Measurements from ENCODE around the gene SLC35F1. TPM values are rescaled to one million over a fixed set of nuclear protein-coding genes. Genes with fewer than 3 reads are reported as not detected.
A peak's percentile ranks its signal among the peaks of the same experiment; 100 is the strongest.

The SLC35F1 gene
- total RNA-seq, 1 donor from 2014 or later = not detected

- no peak for DNase-seq (ENCODE audit: low read depth in 2 of 2)
These were observed 362.6 kb downstream of the SLC35F1 start for GRCh38 chr6:118269659-118270058.

GRCh38 chr6:118277631-118278030 is 370.6 kb downstream of the SLC35F1 start:
- peak in 1 of 2 donors; percentile 42 for DNase-seq (ENCODE audit: low read depth in 2 of 2)

GRCh38 chr6:118280210-118280609 is 373.1 kb downstream of the SLC35F1 start:
- DNase-seq (ENCODE audit: low read depth in 2 of 2) = no peak

GRCh38 chr6:118281291-118281690 is 374.2 kb downstream of the SLC35F1 start:
- DNase-seq (ENCODE audit: low read depth in 2 of 2) = no peak

GRCh38 chr6:118283766-118284165 is 376.7 kb downstream of the SLC35F1 start:
- peak; percentile 71 to 84 for DNase-seq (ENCODE audit: low read depth in 2 of 2)

DNA sequence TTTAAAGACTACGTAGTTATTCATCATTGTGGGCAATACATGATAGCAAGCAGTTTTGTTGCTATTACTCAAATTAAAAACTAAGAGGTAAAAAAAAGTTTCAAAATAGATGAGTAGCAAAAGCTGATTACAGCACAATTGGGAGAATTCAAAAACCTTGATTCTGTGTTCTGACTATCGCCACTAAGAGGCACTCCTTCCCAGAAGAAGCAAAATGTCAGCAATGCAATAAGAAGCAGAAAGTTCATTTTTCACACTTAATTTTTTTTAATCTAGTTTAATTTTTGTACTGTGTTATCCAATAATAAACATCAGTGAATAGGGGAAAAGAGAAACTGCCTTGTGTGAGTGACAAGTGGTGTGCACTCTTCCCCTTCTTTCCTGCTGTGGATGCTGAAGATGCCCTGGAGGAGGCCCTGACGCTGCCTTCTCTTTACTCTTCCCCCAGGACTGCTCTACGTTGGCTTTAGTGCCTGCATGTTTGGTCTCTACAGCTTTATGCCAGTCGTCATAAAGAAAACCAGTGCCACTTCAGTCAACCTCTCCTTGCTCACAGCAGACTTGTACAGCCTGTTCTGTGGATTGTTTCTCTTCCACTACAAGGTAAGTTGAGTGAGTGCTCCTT is 377.8 kb downstream of the SLC35F1 start:
- DNase-seq (ENCODE audit: low read depth in 2 of 2) = peak; percentile 29 to 47

- DNase-seq (ENCODE audit: low read depth in 2 of 2) = no peak
These were observed 378.7 kb downstream of the SLC35F1 start for GRCh38 chr6:118285791-118286190.

- DNase-seq (ENCODE audit: low read depth in 2 of 2) = peak; percentile 51 to 78
These were observed 381.5 kb downstream of the SLC35F1 start for GRCh38 chr6:118288355-118289124.

GRCh38 chr6:118292558-118292957 is 385.5 kb downstream of the SLC35F1 start:
- DNase-seq (ENCODE audit: low read depth in 2 of 2) = no peak

- DNase-seq (ENCODE audit: low read depth in 2 of 2) = no peak
These were observed 387.8 kb downstream of the SLC35F1 start for GRCh38 chr6:118294906-118295305.

DNA sequence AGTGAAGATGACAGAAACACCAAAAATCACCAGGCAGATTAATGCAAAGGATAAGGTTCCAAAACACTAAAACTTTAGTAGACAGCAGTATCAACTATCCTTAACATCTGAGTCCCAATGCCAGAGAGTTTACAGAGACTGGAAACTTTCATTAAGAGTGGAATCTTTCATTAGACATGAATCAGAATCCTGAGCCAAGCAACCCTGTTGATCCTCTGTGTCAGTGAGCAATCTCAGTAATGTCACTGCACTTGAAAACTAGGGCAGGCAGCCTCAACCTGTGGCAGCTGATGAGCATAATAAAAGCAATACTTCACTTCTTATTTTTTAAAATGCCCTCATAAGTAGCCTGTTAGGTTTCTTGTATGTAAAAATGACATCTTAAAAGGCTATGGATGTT is 388.3 kb downstream of the SLC35F1 start:
- no peak for DNase-seq (ENCODE audit: low read depth in 2 of 2)

GRCh38 chr6:118296129-118296901 is 389.3 kb downstream of the SLC35F1 start:
- DNase-seq (ENCODE audit: low read depth in 2 of 2) = no peak

DNA sequence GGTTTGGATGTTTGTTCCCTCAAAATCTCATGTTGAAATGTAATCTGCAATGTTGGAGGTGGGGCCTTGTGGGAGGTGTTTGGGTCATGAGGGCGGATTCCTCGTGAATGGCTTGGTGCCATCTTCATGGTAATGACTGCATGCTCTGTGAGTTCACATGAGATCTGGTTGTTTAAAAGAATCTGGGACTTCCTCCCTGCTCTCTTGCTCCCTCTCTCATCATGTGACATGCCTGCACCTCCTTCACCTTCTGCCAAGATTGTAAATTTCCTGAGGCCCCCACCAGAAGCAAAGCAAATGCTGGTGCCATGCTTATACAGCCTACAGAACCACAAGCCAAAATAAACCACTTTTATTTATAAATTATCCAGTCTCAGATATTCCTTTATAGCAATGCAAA is 390.8 kb downstream of the SLC35F1 start:
- no peak for DNase-seq (ENCODE audit: low read depth in 2 of 2)

DNA sequence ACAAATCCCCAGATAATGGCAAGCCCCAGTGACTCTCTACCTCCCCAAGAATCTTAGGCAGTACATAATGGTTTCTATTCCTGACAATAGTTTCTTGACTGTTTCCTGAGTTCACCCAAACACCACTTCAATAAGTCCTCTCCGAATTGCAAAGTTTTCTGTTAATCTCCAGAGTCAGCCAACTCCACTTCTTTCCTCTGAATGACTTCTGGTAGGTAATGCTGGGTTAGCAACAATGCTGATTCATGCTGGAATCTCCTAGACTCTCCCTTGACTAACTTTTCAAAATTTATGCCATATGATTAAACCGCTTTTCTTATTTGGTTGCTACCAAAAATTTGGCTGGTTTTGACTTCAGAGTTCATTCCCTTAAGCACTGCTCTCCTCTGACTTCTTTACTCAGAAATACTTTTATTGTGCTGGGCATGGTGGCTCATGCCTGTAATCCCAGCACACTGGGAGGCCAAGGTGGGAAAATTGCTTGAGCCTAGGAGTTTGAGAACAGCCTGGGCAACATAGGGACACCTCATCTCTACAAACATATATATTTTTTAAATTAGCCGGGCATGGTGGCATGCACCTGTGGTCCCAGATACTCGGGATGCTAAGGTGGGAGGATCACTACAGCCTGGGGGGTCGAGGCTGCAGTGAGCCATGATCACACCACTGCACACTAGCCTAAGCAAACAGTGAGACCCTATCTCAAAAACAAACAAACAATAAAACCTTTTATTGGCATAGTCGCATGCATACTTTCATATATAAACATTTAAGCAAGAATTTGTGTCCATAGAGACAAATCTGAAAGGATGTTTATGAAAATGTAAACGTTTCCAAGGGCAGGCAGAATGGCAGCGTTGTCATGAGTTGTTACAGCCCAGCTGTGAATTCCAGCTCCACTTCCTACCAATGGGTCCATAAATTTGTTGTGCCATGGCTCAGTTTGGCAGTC is 391.7 kb downstream of the SLC35F1 start:
- no peak for DNase-seq (ENCODE audit: low read depth in 2 of 2)

GRCh38 chr6:118299457-118299856 is 392.4 kb downstream of the SLC35F1 start:
- no peak for DNase-seq (ENCODE audit: low read depth in 2 of 2)

DNA sequence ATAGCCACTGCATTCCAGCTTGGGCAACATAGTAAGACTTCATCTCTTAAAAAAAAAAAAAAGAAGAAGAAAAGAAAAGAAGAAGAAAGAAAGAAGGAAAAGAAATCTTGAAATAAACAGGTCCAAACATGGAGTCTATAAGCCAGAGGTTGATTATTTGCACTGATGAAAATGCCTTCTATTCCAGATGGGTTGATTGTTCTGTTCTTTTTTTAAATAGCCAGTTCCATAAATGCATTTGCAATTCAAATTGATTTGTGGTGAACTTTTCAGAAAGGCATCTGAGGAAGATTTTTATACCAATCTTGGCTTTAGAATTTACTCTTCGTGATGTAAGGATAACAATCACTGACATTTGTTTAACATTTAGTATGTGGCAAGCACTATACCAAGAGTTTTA is 397.3 kb downstream of the SLC35F1 start:
- no peak for DNase-seq (ENCODE audit: low read depth in 2 of 2)

DNA sequence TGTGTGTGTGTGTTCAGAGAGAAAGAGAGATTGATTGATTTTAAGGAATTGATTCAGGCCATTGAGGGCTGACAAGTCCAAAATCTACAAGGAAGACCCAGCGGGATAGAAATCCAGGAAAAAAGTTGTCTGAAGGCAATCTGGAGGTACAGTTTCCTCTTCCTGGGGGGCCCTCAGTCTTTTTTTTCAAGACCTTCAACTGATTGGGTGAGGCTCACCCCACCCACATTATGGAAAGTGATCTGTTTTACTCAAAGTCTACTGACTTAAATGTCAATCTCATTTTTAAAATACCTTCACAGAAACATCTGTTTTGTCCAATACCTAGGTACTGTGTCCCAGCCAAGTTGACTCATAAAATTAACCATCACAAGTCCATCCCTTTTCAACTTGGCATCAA is 398.0 kb downstream of the SLC35F1 start:
- no peak for DNase-seq (ENCODE audit: low read depth in 2 of 2)

GRCh38 chr6:118306392-118307238 is 399.6 kb downstream of the SLC35F1 start:
- DNase-seq (ENCODE audit: low read depth in 2 of 2) = no peak

DNA sequence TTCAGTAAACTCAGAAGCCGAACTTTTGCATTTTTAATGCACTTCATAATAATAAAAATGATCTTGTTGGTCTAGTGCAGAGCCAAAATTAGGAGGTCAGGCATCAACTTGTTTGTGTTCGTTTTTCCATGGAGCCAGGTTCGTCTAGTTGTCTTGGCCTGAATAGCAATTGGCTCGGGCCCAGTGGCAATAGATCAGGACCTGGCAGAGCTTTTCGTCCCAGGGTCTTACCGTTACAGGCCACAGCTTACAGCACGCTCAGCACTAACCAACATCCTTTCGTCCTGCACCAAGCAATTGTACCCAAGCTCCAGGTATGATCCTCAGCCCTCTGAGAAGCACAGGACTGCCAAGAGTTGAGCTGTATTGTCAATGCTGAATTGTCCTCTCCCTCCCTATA is 400.5 kb downstream of the SLC35F1 start:
- peak in 1 of 2 donors; percentile 66 for DNase-seq (ENCODE audit: low read depth in 2 of 2)
